ENCODE measurements around the gene IL17RB. TPM values are rescaled to one million over a fixed set of nuclear protein-coding genes. Genes with fewer than 3 reads are reported as not detected.

The IL17RB gene
- total and polyA plus RNA-seq, 3 experiments from 2014 or later: 0.98 to 2.1 (median 1.2) TPM

- Histone ChIP-seq H3K36me3 (ENCODE audit: insufficient read depth, low read length) (no peaks in the 10 kb centered on the region), H3K27me3 (ENCODE audit: insufficient read depth, low read length, poor library complexity, severe bottlenecking) (no peaks in the 10 kb centered on the region), H3K4me1 (ENCODE audit: insufficient read depth, low read length) (no peaks in the 10 kb centered on the region), H3K27ac (ENCODE audit: low read depth, low read length) (no peak overlapping the region), H3K4me3 (ENCODE audit: low read length) (no peak overlapping the region), H3K9me3 (ENCODE audit: low read length) (no peaks in the 10 kb centered on the region)
- DNase-seq: no peak
- ChIA-PET POLR2A (no interaction called here), CTCF (no interaction called here)
- peak overlapping the region in 1 of 8 donors; percentile 10 for H3K27ac Mint-ChIP-seq
- no peaks in the 10 kb centered on the region for H3K9me3 Mint-ChIP-seq
- no peak overlapping the region for H3K4me3 Mint-ChIP-seq
- H3K27me3 Mint-ChIP-seq: peaks cover 2 to 3% of the 10 kb centered on the region in 2 donors
- no peaks in the 10 kb centered on the region for H3K36me3 Mint-ChIP-seq
- H3K4me1 Mint-ChIP-seq: no peaks in the 10 kb centered on the region
Observed at GRCh38 chr3:53833053-53833645, 13.2 kb upstream of the IL17RB start.

GRCh38 chr3:53833700-53834099, 12.7 kb upstream of the IL17RB start:
- H3K4me3 Mint-ChIP-seq: no peak overlapping the region
- no peak overlapping the region for H3K27ac ChIP-seq (ENCODE audit: low read depth, low read length)

DNA sequence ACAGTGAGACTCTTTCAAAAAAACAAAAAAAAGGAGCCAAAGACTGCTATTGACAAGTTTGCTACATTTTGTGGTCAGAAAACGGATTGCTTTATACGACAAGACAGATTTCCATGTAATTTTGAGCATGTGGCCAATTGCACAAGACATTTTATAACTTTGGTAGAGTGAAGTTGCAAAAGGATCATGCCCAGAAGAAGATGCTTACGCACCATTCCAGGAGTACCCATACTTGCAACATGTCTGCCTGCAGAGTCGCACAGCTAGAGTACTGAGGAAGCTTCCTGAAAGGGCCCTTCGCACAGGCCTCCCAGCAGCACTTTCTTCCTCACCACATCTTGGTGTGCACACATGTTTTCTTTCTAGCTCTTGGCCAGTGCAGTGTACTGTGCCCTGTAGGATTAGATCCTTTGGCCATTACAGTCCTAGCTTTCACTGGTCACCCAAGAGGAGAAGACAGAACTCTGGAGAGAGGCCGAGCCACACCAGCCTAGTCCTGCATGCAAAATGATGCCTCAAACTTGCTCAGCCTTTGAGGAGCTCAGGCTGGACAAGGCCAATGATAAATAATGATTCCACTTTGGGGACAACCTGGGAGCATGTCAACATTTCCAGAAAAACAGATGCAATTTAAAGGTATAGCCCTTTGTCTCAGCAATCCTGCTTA, 11.8 kb upstream of the IL17RB start:
- Mint-ChIP-seq H3K4me3 (no peak overlapping the region), H3K27ac (no peak overlapping the region), H3K27me3 (peaks cover 3 to 10% of the 10 kb centered on the region in 2 donors), H3K9me3 (no peaks in the 10 kb centered on the region), H3K36me3 (no peaks in the 10 kb centered on the region), H3K4me1 (no peaks in the 10 kb centered on the region)
- H3K4me3 ChIP-seq (ENCODE audit: low read length): no peak overlapping the region
- POLR2A ChIA-PET: no interaction called here
- H3K27me3 ChIP-seq (ENCODE audit: insufficient read depth, low read length, poor library complexity, severe bottlenecking): no peaks in the 10 kb centered on the region
- H3K9me3 ChIP-seq (ENCODE audit: low read length): no peaks in the 10 kb centered on the region
- no peaks in the 10 kb centered on the region for H3K36me3 ChIP-seq (ENCODE audit: insufficient read depth, low read length)
- H3K27ac ChIP-seq (ENCODE audit: low read depth, low read length): no peak overlapping the region
- DNase-seq: no peak
- H3K4me1 ChIP-seq (ENCODE audit: insufficient read depth, low read length): no peaks in the 10 kb centered on the region
- CTCF ChIA-PET: no interaction called here

More at GRCh38 chr3:53833700-53834099, 12.7 kb upstream of the IL17RB start:
- no peak for DNase-seq
- H3K27ac Mint-ChIP-seq: no peak overlapping the region
- CTCF ChIA-PET: no interaction called here
- no peaks in the 10 kb centered on the region for H3K9me3 Mint-ChIP-seq
- H3K27me3 ChIP-seq (ENCODE audit: insufficient read depth, low read length, poor library complexity, severe bottlenecking): no peaks in the 10 kb centered on the region
- no peaks in the 10 kb centered on the region for H3K4me1 Mint-ChIP-seq
- H3K9me3 ChIP-seq (ENCODE audit: low read length): no peaks in the 10 kb centered on the region
- no peaks in the 10 kb centered on the region for H3K36me3 Mint-ChIP-seq
- POLR2A ChIA-PET: no interaction called here
- H3K36me3 ChIP-seq (ENCODE audit: insufficient read depth, low read length): no peaks in the 10 kb centered on the region
- no peak overlapping the region for H3K4me3 ChIP-seq (ENCODE audit: low read length)
- no peaks in the 10 kb centered on the region for H3K4me1 ChIP-seq (ENCODE audit: insufficient read depth, low read length)
- H3K27me3 Mint-ChIP-seq: peaks cover 3 to 7% of the 10 kb centered on the region in 2 donors

- H3K27ac Mint-ChIP-seq: no peak overlapping the region
- Histone ChIP-seq H3K27me3 (ENCODE audit: insufficient read depth, low read length, poor library complexity, severe bottlenecking) (no peaks in the 10 kb centered on the region), H3K4me1 (ENCODE audit: insufficient read depth, low read length) (no peaks in the 10 kb centered on the region), H3K36me3 (ENCODE audit: insufficient read depth, low read length) (no peaks in the 10 kb centered on the region), H3K9me3 (ENCODE audit: low read length) (no peaks in the 10 kb centered on the region), H3K4me3 (ENCODE audit: low read length) (no peak overlapping the region), H3K27ac (ENCODE audit: low read depth, low read length) (no peak overlapping the region)
- ChIA-PET CTCF (no interaction called here), POLR2A (no interaction called here)
- H3K4me3 Mint-ChIP-seq: no peak overlapping the region
- H3K4me1 Mint-ChIP-seq: no peaks in the 10 kb centered on the region
- H3K27me3 Mint-ChIP-seq: peaks cover 3 to 10% of the 10 kb centered on the region in 2 donors
- H3K9me3 Mint-ChIP-seq: no peaks in the 10 kb centered on the region
- no peak for DNase-seq
- no peaks in the 10 kb centered on the region for H3K36me3 Mint-ChIP-seq
Observed at GRCh38 chr3:53835257-53835656, 11.1 kb upstream of the IL17RB start.

DNA sequence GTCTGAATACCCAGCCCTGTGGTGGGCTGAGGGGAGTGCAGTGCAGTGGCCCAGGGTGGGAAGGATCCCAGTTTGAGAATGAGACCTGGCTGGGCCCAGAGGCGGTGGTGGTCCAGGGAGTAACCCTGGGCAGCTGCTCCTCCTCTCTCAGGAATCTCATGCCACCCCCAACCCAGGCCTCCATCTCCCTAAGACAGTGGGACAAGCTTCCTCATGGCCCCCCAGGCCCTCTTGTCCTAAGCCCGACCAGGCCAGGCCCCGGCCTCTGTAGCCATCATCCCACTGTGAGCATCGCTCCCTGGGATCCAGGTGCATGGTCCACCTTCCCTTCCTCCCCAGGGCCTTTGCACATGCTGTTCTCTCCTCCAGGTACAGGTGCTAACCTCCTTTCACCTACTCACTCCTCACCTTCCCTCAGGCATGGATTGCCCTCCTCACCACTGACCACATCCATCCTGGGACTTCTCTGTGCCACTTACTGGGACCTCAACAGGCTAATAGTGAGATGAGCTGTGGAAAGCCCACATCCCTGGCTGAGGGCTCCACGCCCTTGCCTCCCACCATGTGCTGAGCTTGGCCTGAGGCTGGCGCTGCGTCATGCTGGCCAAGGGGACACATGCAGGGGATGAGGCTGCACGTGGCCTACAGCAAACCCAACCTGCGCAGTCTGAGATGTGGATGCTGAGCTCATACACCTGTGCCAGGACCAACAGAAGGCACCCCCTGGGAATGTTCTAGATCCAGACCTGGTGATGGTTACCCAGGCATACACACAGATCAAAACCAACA, 10.1 kb upstream of the IL17RB start:
- CTCF ChIA-PET: no interaction called here
- no peaks in the 10 kb centered on the region for H3K9me3 Mint-ChIP-seq
- H3K4me1 Mint-ChIP-seq: no peaks in the 10 kb centered on the region
- Histone ChIP-seq H3K27me3 (ENCODE audit: insufficient read depth, low read length, poor library complexity, severe bottlenecking) (no peaks in the 10 kb centered on the region), H3K4me1 (ENCODE audit: insufficient read depth, low read length) (no peaks in the 10 kb centered on the region), H3K9me3 (ENCODE audit: low read length) (no peaks in the 10 kb centered on the region), H3K4me3 (ENCODE audit: low read length) (no peak overlapping the region), H3K27ac (ENCODE audit: low read depth, low read length) (no peak overlapping the region), H3K36me3 (ENCODE audit: insufficient read depth, low read length) (no peaks in the 10 kb centered on the region)
- H3K36me3 Mint-ChIP-seq: no peaks in the 10 kb centered on the region
- H3K27ac Mint-ChIP-seq: no peak overlapping the region
- DNase-seq: no peak
- H3K4me3 Mint-ChIP-seq: no peak overlapping the region
- POLR2A ChIA-PET: no interaction called here
- peaks cover 3 to 10% of the 10 kb centered on the region in 2 donors for H3K27me3 Mint-ChIP-seq

GRCh38 chr3:53837331-53837730, 9.0 kb upstream of the IL17RB start:
- CTCF ChIA-PET: no interaction called here
- no peak overlapping the region for H3K4me3 Mint-ChIP-seq
- no peaks in the 10 kb centered on the region for H3K4me1 ChIP-seq (ENCODE audit: insufficient read depth, low read length)
- POLR2A ChIA-PET: no interaction called here
- H3K27me3 ChIP-seq (ENCODE audit: insufficient read depth, low read length, poor library complexity, severe bottlenecking): no peaks in the 10 kb centered on the region
- H3K27ac Mint-ChIP-seq: no peak overlapping the region
- H3K9me3 ChIP-seq (ENCODE audit: low read length): no peaks in the 10 kb centered on the region
- H3K27ac ChIP-seq (ENCODE audit: low read depth, low read length): no peak overlapping the region
- no peaks in the 10 kb centered on the region for H3K4me1 Mint-ChIP-seq
- no peak for DNase-seq
- H3K27me3 Mint-ChIP-seq: peaks cover 5 to 12% of the 10 kb centered on the region in 2 donors
- no peaks in the 10 kb centered on the region for H3K36me3 Mint-ChIP-seq
- H3K9me3 Mint-ChIP-seq: no peaks in the 10 kb centered on the region
- H3K4me3 ChIP-seq (ENCODE audit: low read length): no peak overlapping the region
- H3K36me3 ChIP-seq (ENCODE audit: insufficient read depth, low read length): no peaks in the 10 kb centered on the region

- no peak overlapping the region for H3K27ac Mint-ChIP-seq
- Histone ChIP-seq H3K4me1 (ENCODE audit: insufficient read depth, low read length) (no peaks in the 10 kb centered on the region), H3K27ac (ENCODE audit: low read depth, low read length) (no peak overlapping the region), H3K36me3 (ENCODE audit: insufficient read depth, low read length) (no peaks in the 10 kb centered on the region), H3K9me3 (ENCODE audit: low read length) (no peaks in the 10 kb centered on the region), H3K4me3 (ENCODE audit: low read length) (no peak overlapping the region), H3K27me3 (ENCODE audit: insufficient read depth, low read length, poor library complexity, severe bottlenecking) (peaks cover 14% of the 10 kb centered on the region)
- H3K4me1 Mint-ChIP-seq: peaks cover 0 to 9% (median 2%) of the 10 kb centered on the region in 3 donors
- CTCF ChIA-PET: no interaction called here
- no peak overlapping the region for H3K4me3 Mint-ChIP-seq
- POLR2A ChIA-PET: no interaction called here
- no peaks in the 10 kb centered on the region for H3K9me3 Mint-ChIP-seq
- H3K27me3 Mint-ChIP-seq: peaks cover 26 to 42% of the 10 kb centered on the region in 2 donors
- no peaks in the 10 kb centered on the region for H3K36me3 Mint-ChIP-seq
- DNase-seq: no peak
Observed at GRCh38 chr3:53841296-53841695, 5.1 kb upstream of the IL17RB start.

DNA sequence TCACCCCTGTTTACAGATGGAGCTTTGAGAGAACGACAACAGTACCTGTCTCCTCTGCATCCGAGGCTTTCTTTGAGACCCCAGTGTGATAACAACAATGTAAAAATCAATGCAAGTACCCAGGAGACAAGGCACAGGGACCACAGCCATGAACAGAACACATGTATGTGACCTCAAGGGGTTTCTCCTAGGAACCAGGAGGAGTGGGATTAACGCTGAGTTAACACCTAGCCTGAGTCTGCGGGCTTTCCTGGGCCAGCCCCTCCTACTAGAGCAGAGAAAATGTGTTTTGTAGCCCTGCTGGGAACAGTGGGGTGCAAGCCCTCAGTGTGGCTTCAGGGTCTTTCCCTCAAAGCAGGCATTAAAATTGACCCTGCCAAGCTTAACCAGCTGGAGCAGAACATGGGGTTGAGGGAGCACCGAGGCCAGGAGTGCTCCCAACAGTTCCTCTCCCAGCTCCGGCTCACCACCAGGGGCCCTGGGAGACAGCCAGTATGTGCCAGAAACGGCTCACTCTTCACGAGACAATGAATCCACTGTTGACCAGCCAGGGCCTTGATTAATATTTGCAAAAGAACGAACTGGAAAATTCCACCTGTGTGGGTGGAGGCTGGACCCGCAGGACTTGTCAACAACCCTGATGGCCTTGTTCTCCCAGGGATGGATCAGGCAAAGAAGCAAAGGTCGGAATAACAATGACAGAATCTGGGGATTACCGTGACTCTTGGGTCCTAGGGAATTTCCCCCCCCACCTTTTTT, 3.8 kb upstream of the IL17RB start:
- CTCF ChIA-PET: no interaction called here
- no peaks in the 10 kb centered on the region for H3K36me3 Mint-ChIP-seq
- H3K4me3 ChIP-seq (ENCODE audit: low read length): no peak overlapping the region
- no peak for DNase-seq
- H3K27me3 ChIP-seq (ENCODE audit: insufficient read depth, low read length, poor library complexity, severe bottlenecking): peaks cover 14% of the 10 kb centered on the region
- H3K9me3 Mint-ChIP-seq: no peaks in the 10 kb centered on the region
- H3K27ac Mint-ChIP-seq: peak overlapping the region in 1 of 8 donors; percentile 21
- H3K27me3 Mint-ChIP-seq: peaks cover 33 to 51% of the 10 kb centered on the region in 2 donors
- H3K9me3 ChIP-seq (ENCODE audit: low read length): no peaks in the 10 kb centered on the region
- peaks cover 8 to 17% (median 9%) of the 10 kb centered on the region in 3 donors for H3K4me1 Mint-ChIP-seq
- POLR2A ChIA-PET: no interaction called here
- no peaks in the 10 kb centered on the region for H3K4me1 ChIP-seq (ENCODE audit: insufficient read depth, low read length)
- H3K27ac ChIP-seq (ENCODE audit: low read depth, low read length): no peak overlapping the region
- H3K36me3 ChIP-seq (ENCODE audit: insufficient read depth, low read length): no peaks in the 10 kb centered on the region
- H3K4me3 Mint-ChIP-seq: peak overlapping the region in 1 of 7 donors; percentile 36

Measured in CD8-positive, alpha-beta memory T cell (primary cell).